Endothelial cell of umbilical vein (primary cell): ENCODE data around the gene PRKD1. TPM values are rescaled to one million over a fixed set of nuclear protein-coding genes. Genes with fewer than 3 reads are reported as not detected.

Source experiments
- BruUV-seq: library from RNA; stranded (reverse); fragments of 400-500 nt; replicated peaks from 2 replicates; lab custom pipeline; 2021; lab: Mats Ljungman, UMichigan
- CTCF ChIA-PET: fragments of 300-600, 350-600 bp; sonication (Branson Sonifier 250); formaldehyde crosslinking; loops from one replicate; lab custom pipeline; 2021; ENCODE audit warnings: antibody characterized with exemption, inconsistent platforms; lab: Charles Lee
- POLR2A ChIA-PET: fragments of 300-600, 350-600 bp; sonication (Branson Sonifier 250); formaldehyde crosslinking; loops from one replicate; lab custom pipeline; 2021; ENCODE audit warnings: antibody characterized with exemption, inconsistent platforms; lab: Charles Lee
- DNase-seq: peaks from one replicate; pipeline ENCODE4 v3.0.0-alpha.2; 2011; ENCODE audit warnings: low read depth, low spot score
- FAIRE-seq: peaks from 2 replicates; lab custom pipeline; 2011; peaks lifted over from hg19 to GRCh38; lab: Jason Lieb, UNC
- H2AFZ ChIP-seq: 2 replicates; pipeline ENCODE4 v1.6.0; 2012; ENCODE audit warnings: low read depth, low read length, control low read depth, inconsistent platforms
- H3K27ac ChIP-seq: 2 replicates; pipeline ENCODE4 v1.5.1; 2011; ENCODE audit warnings: low read depth, mild to moderate bottlenecking, control low read depth, low read length, moderate library complexity; ENCODE audit not compliant: insufficient read depth
- H3K27me3 ChIP-seq, 2 experiments: 2 replicates each; pipeline versions ENCODE4 v1.6.0 to v1.6.1; 2011; ENCODE audit warnings: low read length in 2 of 2, mixed read lengths in 1 of 2; ENCODE audit not compliant: control insufficient read depth in 2 of 2, insufficient read depth in 2 of 2
- H3K36me3 ChIP-seq, 2 experiments: 2 replicates in 1 of 2; 3 replicates in 1 of 2; pipeline ENCODE4 v1.5.1; 2011; ENCODE audit warnings: low read length in 2 of 2, mild to moderate bottlenecking in 1 of 2, moderate library complexity in 1 of 2; ENCODE audit not compliant: control insufficient read depth in 2 of 2, insufficient read depth in 2 of 2; ENCODE audit errors: extremely low read depth in 1 of 2
- H3K4me1 ChIP-seq: 3 replicates; pipeline ENCODE4 v1.5.1; 2011; ENCODE audit warnings: mild to moderate bottlenecking, low read length; ENCODE audit not compliant: control insufficient read depth, insufficient read depth; ENCODE audit errors: extremely low read depth
- H3K4me2 ChIP-seq: 2 replicates; pipeline ENCODE4 v1.6.1; 2011; ENCODE audit warnings: low read length, control low read depth, mixed read lengths; ENCODE audit not compliant: insufficient read depth
- H3K4me3 ChIP-seq, 3 experiments: fragments of 200-600 bp in 1 of 3; sonication (generic), shearing (Covaris generic) in 1 of 3; replicated peaks in 1 of 3; 2 replicates each; pipeline ENCODE4 v1.5.1; 2011 to 2016; ENCODE audit warnings: control low read depth in 3 of 3, low read length in 3 of 3, mild to moderate bottlenecking in 2 of 3, inconsistent platforms in 1 of 3, low read depth in 1 of 3, moderate library complexity in 1 of 3; ENCODE audit not compliant: insufficient read depth in 1 of 3
- H3K79me2 ChIP-seq: 2 replicates; pipeline ENCODE4 v1.6.0; 2012; ENCODE audit warnings: low read length, inconsistent platforms; ENCODE audit not compliant: control insufficient read depth, insufficient read depth
- H3K9ac ChIP-seq: replicated peaks from 2 replicates; pipeline ENCODE3; 2011; ENCODE audit warnings: low read length, control low read depth; ENCODE audit not compliant: insufficient read depth; ENCODE audit errors: extremely low read depth
- H3K9me1 ChIP-seq: replicated peaks from 3 replicates; pipeline ENCODE4 v1.6.0; 2011; ENCODE audit warnings: mild to moderate bottlenecking, low read length; ENCODE audit not compliant: control insufficient read depth, insufficient read depth; ENCODE audit errors: extremely low read depth
- H3K9me3 ChIP-seq: replicated peaks from 2 replicates; pipeline ENCODE4 v1.5.1; 2012; ENCODE audit warnings: low read length, inconsistent platforms; ENCODE audit not compliant: control insufficient read depth, insufficient read depth
- H4K20me1 ChIP-seq: replicated peaks from 2 replicates; pipeline ENCODE3; 2011; ENCODE audit warnings: mild to moderate bottlenecking, low read length; ENCODE audit not compliant: control insufficient read depth, insufficient read depth; ENCODE audit errors: extremely low read depth
- EZH2 ChIP-seq: IDR thresholded peaks from 2 replicates; pipeline ENCODE4 v1.6.1; 2012; ENCODE audit warnings: borderline replicate concordance, low read depth, mild to moderate bottlenecking, moderate library complexity, low read length, inconsistent platforms; ENCODE audit not compliant: severe bottlenecking
- FOS ChIP-seq: IDR thresholded peaks from 2 replicates; pipeline ENCODE4 v1.6.1; 2011; ENCODE audit warnings: mild to moderate bottlenecking, low read length, moderate library complexity, borderline replicate concordance; ENCODE audit not compliant: insufficient read depth
- GATA2 ChIP-seq: IDR thresholded peaks from 2 replicates; pipeline ENCODE4 v1.7.0; 2011; ENCODE audit warnings: low read depth, mild to moderate bottlenecking, moderate library complexity, mixed read lengths, low read length; ENCODE audit not compliant: insufficient read length, insufficient read depth
- JUN ChIP-seq: IDR thresholded peaks from 2 replicates; pipeline ENCODE4 v1.6.1; 2011; ENCODE audit warnings: borderline replicate concordance, low read depth; ENCODE audit not compliant: insufficient read length, insufficient read depth
- MAX ChIP-seq: IDR thresholded peaks from 2 replicates; pipeline ENCODE4 v1.6.1; 2011; ENCODE audit not compliant: insufficient read depth, insufficient read length
- MYC ChIP-seq: IDR thresholded peaks from one replicate; pipeline ENCODE4 v1.6.1; 2011; ENCODE audit warnings: mild to moderate bottlenecking, low read depth, low read length
- POLR2A ChIP-seq: IDR thresholded peaks from 2 replicates; pipeline ENCODE4 v1.6.1; 2012; ENCODE audit warnings: low read depth, mild to moderate bottlenecking, control low read depth, low read length
- POLR2AphosphoS5 ChIP-seq: IDR thresholded peaks from 2 replicates; pipeline ENCODE4 v1.6.1; 2012; ENCODE audit warnings: low read depth, mild to moderate bottlenecking, control low read depth, low read length, moderate library complexity; ENCODE audit not compliant: insufficient read depth
- dilution Hi-C: fragments of 300-500 bp; cut with MboI; formaldehyde crosslinking; loops from one replicate; pipeline ENCODE4 v1.15.0; 2019; ENCODE audit warnings: low sequenced_read_pairs; ENCODE audit not compliant: extremely low pct_ligation_motif_present
- intact Hi-C: fragments of 100-400 bp; cut with micrococcal nuclease; formaldehyde crosslinking; loops from one replicate; pipeline ENCODE4 v1.10.0; 2022
- polyA plus RNA-seq, 4 experiments: library from polyadenylated mRNA; depleted of rRNA in 3 of 4; stranded (reverse) in 3 of 4; unstranded in 1 of 4; fragments of >200 nt; gene quantifications; 2 replicates each; pipeline versions ENCODE4 v1.2.1 to v1.2.3, GENCODE V29; 2011 to 2012; ENCODE audit warnings: missing spikeins in 1 of 4
- total RNA-seq: library from RNA; stranded (reverse); gene quantifications from 2 replicates; pipeline ENCODE4 v1.2.3, GENCODE V29; 2021
- TF ChIP-seq, protein P1 (sequence below), 2 donors: IDR thresholded peaks; 1 replicate in 1 of 2; 2 replicates in 1 of 2; pipeline ENCODE4 v1.5.1; 2011; ENCODE audit warnings: low read length in 2 of 2, mild to moderate bottlenecking in 2 of 2, moderate library complexity in 2 of 2, control low read depth in 1 of 2, inconsistent platforms in 1 of 2, low read depth in 1 of 2; ENCODE audit not compliant: insufficient read depth in 1 of 2; ENCODE audit errors: extremely low read depth in 1 of 2

PRKD1 gene
- total and polyA plus RNA-seq, 2 donors (not counting 3 experiments of a cell fraction or from before 2014, with no cell fraction given) = 3.9 to 10.9 TPM

- dilution Hi-C loops = no loop called here
- POLR2A ChIA-PET = no interaction called here
- no peak for DNase-seq
Observed at GRCh38 chr14:29892327-29892726, 35.3 kb downstream of the PRKD1 start.

More at GRCh38 chr14:29892327-29892726, 35.3 kb downstream of the PRKD1 start:
- H2AFZ ChIP-seq = no peak overlapping the region
- H3K27me3 ChIP-seq = no peaks in the 10 kb centered on the region
- no peaks in the 10 kb centered on the region for H3K79me2 ChIP-seq
- peaks cover 2% of the 10 kb centered on the region for H4K20me1 ChIP-seq
- no peak overlapping the region for H3K9ac ChIP-seq
- CTCF ChIA-PET = no interaction called here
- no peaks in the 10 kb centered on the region for H3K9me3 ChIP-seq
- no peaks in the 10 kb centered on the region for H3K9me1 ChIP-seq
- H3K4me1 ChIP-seq = no peaks in the 10 kb centered on the region
- BruUV-seq = no TSS peak
- H3K27ac ChIP-seq = no peak overlapping the region
- H3K36me3 ChIP-seq = no peaks in the 10 kb centered on the region
- FAIRE-seq = no peak
- H3K4me2 ChIP-seq = no peak overlapping the region
- TF ChIP-seq POLR2A (no peak), FOS (no peak), MYC (no peak), EZH2 (no peak), MAX (no peak), POLR2AphosphoS5 (no peak), GATA2 (no peak), JUN (no peak)
- TF ChIP-seq, protein P1, sequence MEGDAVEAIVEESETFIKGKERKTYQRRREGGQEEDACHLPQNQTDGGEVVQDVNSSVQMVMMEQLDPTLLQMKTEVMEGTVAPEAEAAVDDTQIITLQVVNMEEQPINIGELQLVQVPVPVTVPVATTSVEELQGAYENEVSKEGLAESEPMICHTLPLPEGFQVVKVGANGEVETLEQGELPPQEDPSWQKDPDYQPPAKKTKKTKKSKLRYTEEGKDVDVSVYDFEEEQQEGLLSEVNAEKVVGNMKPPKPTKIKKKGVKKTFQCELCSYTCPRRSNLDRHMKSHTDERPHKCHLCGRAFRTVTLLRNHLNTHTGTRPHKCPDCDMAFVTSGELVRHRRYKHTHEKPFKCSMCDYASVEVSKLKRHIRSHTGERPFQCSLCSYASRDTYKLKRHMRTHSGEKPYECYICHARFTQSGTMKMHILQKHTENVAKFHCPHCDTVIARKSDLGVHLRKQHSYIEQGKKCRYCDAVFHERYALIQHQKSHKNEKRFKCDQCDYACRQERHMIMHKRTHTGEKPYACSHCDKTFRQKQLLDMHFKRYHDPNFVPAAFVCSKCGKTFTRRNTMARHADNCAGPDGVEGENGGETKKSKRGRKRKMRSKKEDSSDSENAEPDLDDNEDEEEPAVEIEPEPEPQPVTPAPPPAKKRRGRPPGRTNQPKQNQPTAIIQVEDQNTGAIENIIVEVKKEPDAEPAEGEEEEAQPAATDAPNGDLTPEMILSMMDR (IDR thresholded peaks at IDR 0.05; ENCODE audit: extremely low read depth in 1 of 2, insufficient read depth in 1 of 2, low read depth in 1 of 2, low read length in 2 of 2) = no peak
- intact Hi-C loops = no loop called here
- H3K4me3 ChIP-seq = no peak overlapping the region
